ENCODE data around the gene AIMP1.

The AIMP1 gene

GRCh38 chr4:106351016-106351415, 34.7 kb downstream of the AIMP1 start:
- Histone ChIP-seq H3K4me2 (ENCODE audit: low read length) (no peak overlapping the region), H3K79me2 (ENCODE audit: control insufficient read depth, low read length) (no peaks in the 10 kb centered on the region), H3K9me2 (replicated peaks; ENCODE audit: control insufficient read depth, low read length) (no peaks in the 10 kb centered on the region), H3K4me1 (ENCODE audit: control insufficient read depth, low read length) (no peaks in the 10 kb centered on the region), H3F3A (ENCODE audit: control insufficient read depth, insufficient read depth) (no peaks in the 10 kb centered on the region; the same call in 1 of the 2 replicates), H3K9me3 (ENCODE audit: control insufficient read depth, insufficient read depth, low read length) (no peaks in the 10 kb centered on the region), H3K4me3 (ENCODE audit: low read length) (no peak overlapping the region), H3K27me3 (ENCODE audit: control insufficient read depth, low read length) (no peaks in the 10 kb centered on the region), H3K27ac (ENCODE audit: low read depth, low read length) (no peak overlapping the region), H4K20me1 (ENCODE audit: control insufficient read depth, insufficient read depth, low read depth, low read length) (no peaks in the 10 kb centered on the region), H3K36me3 (ENCODE audit: control insufficient read depth, low read length) (peaks cover 29% of the 10 kb centered on the region)
- TF ChIP-seq CTCF (IDR thresholded peaks at IDR 0.05; ENCODE audit: low read depth, low read length, poor library complexity, severe bottlenecking) (no peak), EZH2phosphoT487 (IDR thresholded peaks at IDR 0.05; ENCODE audit: borderline replicate concordance, low read length) (no peak)

- H3K9me2 ChIP-seq (replicated peaks; ENCODE audit: control insufficient read depth, low read length), result no peaks in the 10 kb centered on the region
- no peaks in the 10 kb centered on the region for H4K20me1 ChIP-seq (ENCODE audit: control insufficient read depth, insufficient read depth, low read depth, low read length)
- no peaks in the 10 kb centered on the region for H3K4me1 ChIP-seq (ENCODE audit: control insufficient read depth, low read length)
- TF ChIP-seq CTCF (IDR thresholded peaks at IDR 0.05; ENCODE audit: low read depth, low read length, poor library complexity, severe bottlenecking) (no peak), EZH2phosphoT487 (IDR thresholded peaks at IDR 0.05; ENCODE audit: borderline replicate concordance, low read length) (no peak)
- no peak overlapping the region for H3K27ac ChIP-seq (ENCODE audit: low read depth, low read length)
- no peaks in the 10 kb centered on the region for H3K9me3 ChIP-seq (ENCODE audit: control insufficient read depth, insufficient read depth, low read length)
- peaks cover 5% of the 10 kb centered on the region for H3K36me3 ChIP-seq (ENCODE audit: control insufficient read depth, low read length)
- H3K79me2 ChIP-seq (ENCODE audit: control insufficient read depth, low read length), result no peaks in the 10 kb centered on the region
- no peak overlapping the region for H3K4me3 ChIP-seq (ENCODE audit: low read length)
- H3K4me2 ChIP-seq (ENCODE audit: low read length), result no peak overlapping the region
- no peaks in the 10 kb centered on the region for H3K27me3 ChIP-seq (ENCODE audit: control insufficient read depth, low read length)
- no peaks in the 10 kb centered on the region; the same call in 1 of the 2 replicates for H3F3A ChIP-seq (ENCODE audit: control insufficient read depth, insufficient read depth)
Measured at GRCh38 chr4:106353786-106354185, 37.4 kb downstream of the AIMP1 start.

- no peaks in the 10 kb centered on the region for H3K9me3 ChIP-seq (ENCODE audit: control insufficient read depth, insufficient read depth, low read length)
- no peaks in the 10 kb centered on the region; the same call in 1 of the 2 replicates for H3F3A ChIP-seq (ENCODE audit: control insufficient read depth, insufficient read depth)
- H3K27ac ChIP-seq (ENCODE audit: low read depth, low read length), result no peak overlapping the region
- H3K9me2 ChIP-seq (replicated peaks; ENCODE audit: control insufficient read depth, low read length), result no peaks in the 10 kb centered on the region
- TF ChIP-seq EZH2phosphoT487 (IDR thresholded peaks at IDR 0.05; ENCODE audit: borderline replicate concordance, low read length) (no peak), CTCF (IDR thresholded peaks at IDR 0.05; ENCODE audit: low read depth, low read length, poor library complexity, severe bottlenecking) (no peak)
- H3K79me2 ChIP-seq (ENCODE audit: control insufficient read depth, low read length), result no peaks in the 10 kb centered on the region
- H3K4me1 ChIP-seq (ENCODE audit: control insufficient read depth, low read length), result no peaks in the 10 kb centered on the region
- H3K4me3 ChIP-seq (ENCODE audit: low read length), result no peak overlapping the region
- no peak overlapping the region for H3K4me2 ChIP-seq (ENCODE audit: low read length)
- no peaks in the 10 kb centered on the region for H3K36me3 ChIP-seq (ENCODE audit: control insufficient read depth, low read length)
- H3K27me3 ChIP-seq (ENCODE audit: control insufficient read depth, low read length), result no peaks in the 10 kb centered on the region
- H4K20me1 ChIP-seq (ENCODE audit: control insufficient read depth, insufficient read depth, low read depth, low read length), result no peaks in the 10 kb centered on the region
Measured at GRCh38 chr4:106355193-106355592, 38.8 kb downstream of the AIMP1 start.

All from DOHH2 (cell line).